Loucy (cell line): ENCODE results near the gene MYT1.

Experiments
- H2AFZ ChIP-seq: fragments of 200-600 bp; sonication (generic); 2 replicates; pipeline ENCODE4 v1.6.0; 2016; ENCODE audit warnings: antibody characterized with exemption, mild to moderate bottlenecking, low read length, moderate library complexity
- H3F3A ChIP-seq: fragments of 200-600 bp; 2 replicates; pipeline ENCODE4 v1.6.0; 2016; ENCODE audit warnings: antibody characterized with exemption, low read depth, mild to moderate bottlenecking
- H3K27me3 ChIP-seq: fragments of 200-600 bp; sonication (generic); 2 replicates; pipeline ENCODE4 v1.6.1; 2014; ENCODE audit warnings: low read length, mild to moderate bottlenecking; ENCODE audit not compliant: insufficient read depth, poor library complexity, severe bottlenecking
- H3K36me3 ChIP-seq: fragments of 200-600 bp; sonication (generic); 2 replicates; pipeline ENCODE4 v1.6.1; 2016; ENCODE audit warnings: low read length; ENCODE audit not compliant: insufficient read depth
- H3K4me1 ChIP-seq: fragments of 200-600 bp; sonication (generic); 2 replicates; pipeline ENCODE4 v1.5.1; 2014; ENCODE audit warnings: low read length, mild to moderate bottlenecking; ENCODE audit not compliant: insufficient read depth, poor library complexity, severe bottlenecking
- H3K4me2 ChIP-seq: fragments of 200-600 bp; sonication (generic); 2 replicates; pipeline ENCODE4 v1.6.0; 2014; ENCODE audit warnings: antibody characterized with exemption, low read length, low read depth, mild to moderate bottlenecking; ENCODE audit not compliant: poor library complexity, severe bottlenecking
- H3K4me3 ChIP-seq: fragments of 200-600 bp; sonication (generic); 2 replicates; pipeline ENCODE4 v1.5.1; 2014; ENCODE audit warnings: low read length, mild to moderate bottlenecking, mixed read lengths; ENCODE audit not compliant: poor library complexity, severe bottlenecking
- H3K79me2 ChIP-seq: fragments of 200-600 bp; sonication (generic); 2 replicates; pipeline ENCODE4 v1.6.1; 2014; ENCODE audit warnings: low read length; ENCODE audit not compliant: insufficient read depth
- H3K9ac ChIP-seq: fragments of 200-600 bp; sonication (generic); 2 replicates; pipeline ENCODE4 v1.6.0; 2014; ENCODE audit warnings: mild to moderate bottlenecking, low read depth, low read length, moderate library complexity; ENCODE audit not compliant: poor library complexity, severe bottlenecking
- H3K9me2 ChIP-seq: fragments of 200-600 bp; sonication (generic); replicated peaks from 2 replicates; pipeline ENCODE4 v1.6.1; 2016; ENCODE audit warnings: low read depth, low read length, mixed read lengths
- H3K9me3 ChIP-seq: fragments of 200-600 bp; sonication (generic); 2 replicates; pipeline ENCODE4 v1.6.1; 2014; ENCODE audit warnings: mild to moderate bottlenecking, antibody characterized with exemption, low read length, low read depth; ENCODE audit not compliant: insufficient read depth
- H4K20me1 ChIP-seq: fragments of 200-600 bp; sonication (generic); 2 replicates; pipeline ENCODE4 v1.6.0; 2014; ENCODE audit warnings: antibody characterized with exemption, low read length, mild to moderate bottlenecking; ENCODE audit not compliant: insufficient read depth, poor library complexity, severe bottlenecking
- CTCF ChIP-seq: fragments of 200-600 bp; sonication (generic); conservative IDR thresholded peaks from 2 replicates; pipeline ENCODE4 v1.5.1; 2014; ENCODE audit warnings: mild to moderate bottlenecking, antibody characterized with exemption, low read length
- EZH2phosphoT487 ChIP-seq: fragments of 200-600 bp; IDR thresholded peaks from 2 replicates; pipeline ENCODE4 v1.6.1; 2018; ENCODE audit warnings: antibody characterized with exemption, mild to moderate bottlenecking, moderate library complexity, borderline replicate concordance

MYT1 gene

GRCh38 chr20:64129146-64129782 is 35.0 kb upstream of the MYT1 start:
- no peaks in the 10 kb centered on the region for H3K27me3 ChIP-seq
- no peak overlapping the region for H3K9ac ChIP-seq
- no peak overlapping the region for H3K4me2 ChIP-seq
- no peaks in the 10 kb centered on the region for H4K20me1 ChIP-seq
- no peak for TF ChIP-seq EZH2phosphoT487
- no peak for TF ChIP-seq CTCF
- peaks cover 8% of the 10 kb centered on the region; the same call in 1 of the 2 replicates for H3K9me3 ChIP-seq
- H3K4me1 ChIP-seq: no peaks in the 10 kb centered on the region
- no peaks in the 10 kb centered on the region for H3K79me2 ChIP-seq
- no peak overlapping the region for H3K4me3 ChIP-seq
- H3F3A ChIP-seq: no peaks in the 10 kb centered on the region
- H3K9me2 ChIP-seq: no peaks in the 10 kb centered on the region
- H3K36me3 ChIP-seq: no peaks in the 10 kb centered on the region
- H2AFZ ChIP-seq: no peak overlapping the region

DNA sequence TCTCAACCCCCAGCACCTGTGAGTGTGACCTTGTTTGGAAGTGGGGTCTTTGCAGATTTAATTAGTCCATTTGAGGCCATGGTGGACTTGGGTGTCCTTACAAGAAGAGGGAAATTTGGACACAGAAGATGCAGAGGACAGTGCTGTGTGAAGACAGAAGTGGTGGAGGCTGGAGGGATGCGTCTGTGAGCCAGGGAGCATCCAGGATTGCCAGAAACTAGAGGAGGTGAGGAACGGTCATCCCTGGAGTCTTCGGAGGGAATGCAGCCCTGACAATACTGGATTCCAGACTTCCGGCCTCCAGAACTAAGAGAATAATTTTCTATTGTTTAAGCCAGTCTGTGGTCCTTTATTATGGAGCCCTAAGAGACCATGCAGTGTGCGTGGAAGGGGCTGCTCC is 34.0 kb upstream of the MYT1 start:
- Histone ChIP-seq H3K9me3 (peaks cover 8% of the 10 kb centered on the region; the same call in 1 of the 2 replicates), H3F3A (no peaks in the 10 kb centered on the region), H3K79me2 (no peaks in the 10 kb centered on the region), H3K9me2 (no peaks in the 10 kb centered on the region), H3K27me3 (no peaks in the 10 kb centered on the region), H3K4me3 (no peak overlapping the region), H3K4me2 (no peak overlapping the region), H4K20me1 (no peaks in the 10 kb centered on the region), H3K36me3 (no peaks in the 10 kb centered on the region), H3K9ac (no peak overlapping the region), H2AFZ (no peak overlapping the region), H3K4me1 (no peaks in the 10 kb centered on the region)
- TF ChIP-seq EZH2phosphoT487 (no peak), CTCF (no peak)

DNA sequence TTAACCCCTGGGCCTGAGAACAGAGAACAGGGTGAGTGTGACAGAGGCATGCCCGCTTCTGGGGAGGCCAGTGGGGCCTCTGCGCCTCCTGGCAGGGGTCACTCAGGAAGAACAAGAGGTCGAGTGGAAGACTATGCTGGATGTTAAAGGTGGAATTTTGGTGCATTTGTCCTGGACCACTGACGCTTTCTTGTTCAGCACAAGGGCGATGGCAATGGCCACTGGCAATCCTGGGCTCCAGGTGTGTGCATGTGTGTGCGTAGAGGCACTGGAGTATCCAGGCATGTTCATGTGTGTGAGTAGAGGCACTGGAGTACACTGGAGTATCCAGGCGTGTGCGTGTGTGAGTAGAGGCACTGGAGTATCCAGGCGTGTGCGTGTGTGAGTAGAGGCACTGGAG is 33.4 kb upstream of the MYT1 start:
- no peaks in the 10 kb centered on the region for H3K27me3 ChIP-seq
- no peaks in the 10 kb centered on the region for H3K9me2 ChIP-seq
- H3K79me2 ChIP-seq: no peaks in the 10 kb centered on the region
- no peaks in the 10 kb centered on the region for H3F3A ChIP-seq
- no peak overlapping the region for H3K9ac ChIP-seq
- no peak for TF ChIP-seq EZH2phosphoT487
- no peak for TF ChIP-seq CTCF
- no peak overlapping the region for H3K4me2 ChIP-seq
- H3K36me3 ChIP-seq: no peaks in the 10 kb centered on the region
- H3K4me3 ChIP-seq: no peak overlapping the region
- no peaks in the 10 kb centered on the region for H3K4me1 ChIP-seq
- H3K9me3 ChIP-seq: peaks cover 8% of the 10 kb centered on the region; the same call in 1 of the 2 replicates
- no peak overlapping the region for H2AFZ ChIP-seq
- H4K20me1 ChIP-seq: no peaks in the 10 kb centered on the region
